Measurements from ENCODE around the gene ARMC8.

The ARMC8 gene

GRCh38 chr3:138200424-138200823 is 13.3 kb downstream of the ARMC8 start:
- DNase-seq (ENCODE audit: low read depth) = no peak

- no peak for DNase-seq (ENCODE audit: low read depth)
Observed at GRCh38 chr3:138202945-138203701, 16.0 kb downstream of the ARMC8 start.

GRCh38 chr3:138203938-138204337 is 16.8 kb downstream of the ARMC8 start:
- DNase-seq (ENCODE audit: low read depth) = no peak

GRCh38 chr3:138205527-138205926 is 18.4 kb downstream of the ARMC8 start:
- no peak for DNase-seq (ENCODE audit: low read depth)

- no peak for DNase-seq (ENCODE audit: low read depth)
Observed at GRCh38 chr3:138206196-138206595, 19.1 kb downstream of the ARMC8 start.

- no peak for DNase-seq (ENCODE audit: low read depth)
Observed at GRCh38 chr3:138210528-138210927, 23.4 kb downstream of the ARMC8 start.

GRCh38 chr3:138213398-138214085 is 26.4 kb downstream of the ARMC8 start:
- DNase-seq (ENCODE audit: low read depth) = no peak

- DNase-seq (ENCODE audit: low read depth) = no peak
Observed at GRCh38 chr3:138219255-138219654, 32.2 kb downstream of the ARMC8 start.

- no peak for DNase-seq (ENCODE audit: low read depth)
Observed at GRCh38 chr3:138220242-138220641, 33.1 kb downstream of the ARMC8 start.

GRCh38 chr3:138220788-138221187 is 33.7 kb downstream of the ARMC8 start:
- DNase-seq (ENCODE audit: low read depth) = no peak

- DNase-seq (ENCODE audit: low read depth) = no peak
Observed at GRCh38 chr3:138222131-138222941, 35.2 kb downstream of the ARMC8 start.

- no peak for DNase-seq (ENCODE audit: low read depth)
Observed at GRCh38 chr3:138222942-138223287, 35.8 kb downstream of the ARMC8 start.

GRCh38 chr3:138227650-138228049 is 40.5 kb downstream of the ARMC8 start:
- DNase-seq (ENCODE audit: low read depth) = no peak

GRCh38 chr3:138230525-138230924 is 43.4 kb downstream of the ARMC8 start:
- DNase-seq (ENCODE audit: low read depth) = no peak

GRCh38 chr3:138232705-138233364 is 45.7 kb downstream of the ARMC8 start:
- no peak for DNase-seq (ENCODE audit: low read depth)

- no peak for DNase-seq (ENCODE audit: low read depth)
Observed at GRCh38 chr3:138234401-138235179, 47.5 kb downstream of the ARMC8 start.

- DNase-seq (ENCODE audit: low read depth) = no peak
Observed at GRCh38 chr3:138238711-138239110, 51.6 kb downstream of the ARMC8 start.

- DNase-seq (ENCODE audit: low read depth) = no peak
Observed at GRCh38 chr3:138241061-138241460, 54.0 kb downstream of the ARMC8 start.

GRCh38 chr3:138241676-138242075 is 54.6 kb downstream of the ARMC8 start:
- no peak for DNase-seq (ENCODE audit: low read depth)

- no peak for DNase-seq (ENCODE audit: low read depth)
Observed at GRCh38 chr3:138242466-138242865, 55.4 kb downstream of the ARMC8 start.

- DNase-seq (ENCODE audit: low read depth) = no peak
Observed at GRCh38 chr3:138245026-138245425, 57.9 kb downstream of the ARMC8 start.

GRCh38 chr3:138249636-138250035 is 62.5 kb downstream of the ARMC8 start:
- no peak for DNase-seq (ENCODE audit: low read depth)
